HCT116 (cell line): ENCODE results near the gene BRSK1. TPM values are rescaled to one million over a fixed set of nuclear protein-coding genes. Genes with fewer than 3 reads are reported as not detected.

Source experiments
- ATAC-seq: fragments of 200-7000 bp; cut with Tn5 transposase; 2 replicates; pipeline ENCODE4 v1.9.1; 2020; ENCODE audit warnings: mild to moderate bottlenecking, moderate library complexity
- BruUV-seq: library from RNA; stranded (reverse); fragments of 400-500 nt; replicated peaks from 2 replicates; lab custom pipeline; 2021; lab: Mats Ljungman, UMichigan
- CTCF ChIA-PET: fragments of 300-600 bp; sonication (Branson Sonifier 250); formaldehyde crosslinking; loops from one replicate; lab custom pipeline; 2021; ENCODE audit warnings: antibody characterized with exemption; lab: Charles Lee
- POLR2A ChIA-PET: fragments of 300-600, 350-600 bp; sonication (Branson Sonifier 250); formaldehyde crosslinking; loops from one replicate; lab custom pipeline; 2021; ENCODE audit warnings: antibody characterized with exemption; lab: Charles Lee
- RAD21 ChIA-PET, 2 experiments: fragments of 300-600 bp; sonication (Branson Sonifier 250); formaldehyde crosslinking; loops; one replicate each; lab custom pipeline; 2023; ENCODE audit warnings: low total read pairs in 2 of 2; ENCODE audit not compliant: uncharacterized antibody in 2 of 2, unreplicated experiment in 2 of 2, low non-redundant PET in 1 of 2; lab: Charles Lee
- DNase-seq: peaks from one replicate; pipeline ENCODE4 v3.0.0-alpha.2; 2010; ENCODE audit warnings: low read depth, low spot score
- H2AFZ ChIP-seq: fragments of 200-600 bp; shearing (Covaris generic), sonication (generic); 2 replicates; pipeline ENCODE4 v1.6.1; 2017; ENCODE audit warnings: low read depth, mixed run types, mixed read lengths, antibody characterized with exemption, low read length; ENCODE audit not compliant: poor library complexity, severe bottlenecking
- H3K27ac ChIP-seq: 2 replicates; pipeline ENCODE4 v1.5.1; 2012; ENCODE audit warnings: low read depth, low read length
- H3K27me3 ChIP-seq: fragments of 200-600 bp; sonication (generic); 2 replicates; pipeline ENCODE4 v1.6.1; 2016; ENCODE audit warnings: mixed run types, low read length, mixed read lengths; ENCODE audit not compliant: insufficient read depth
- H3K36me3 ChIP-seq, 2 experiments: fragments of 200-500 bp in 1 of 2; fragments of 200-600 bp in 1 of 2; sonication (Bioruptor generic) in 1 of 2; sonication (generic) in 1 of 2; 2 replicates each; pipeline versions ENCODE4 v1.5.1 to v1.6.1; 2014 to 2016; ENCODE audit warnings: low read length in 2 of 2, inconsistent platforms in 1 of 2, mixed read lengths in 1 of 2, mixed run types in 1 of 2; ENCODE audit not compliant: insufficient read depth in 2 of 2, control insufficient read depth in 1 of 2
- H3K4me1 ChIP-seq, 2 experiments: fragments of 200-600 bp in 1 of 2; sonication (generic) in 1 of 2; 2 replicates each; pipeline versions ENCODE4 v1.5.1 to v1.6.1; 2012 to 2017; ENCODE audit warnings: low read length in 2 of 2, inconsistent platforms in 1 of 2, mild to moderate bottlenecking in 1 of 2, mixed read lengths in 1 of 2, mixed run types in 1 of 2, moderate library complexity in 1 of 2; ENCODE audit not compliant: insufficient read depth in 2 of 2, control insufficient read depth in 1 of 2
- H3K4me2 ChIP-seq: fragments of 200-600 bp; sonication (generic); 2 replicates; pipeline ENCODE4 v1.6.1; 2017; ENCODE audit warnings: mixed run types, low read length, mixed read lengths
- H3K4me3 ChIP-seq, 2 experiments: fragments of 200-600 bp in 1 of 2; sonication (generic) in 1 of 2; replicated peaks in 1 of 2; 2 replicates each; pipeline ENCODE4 v1.5.1; 2011 to 2016; ENCODE audit warnings: low read length in 2 of 2, control low read depth in 1 of 2, low read depth in 1 of 2, mild to moderate bottlenecking in 1 of 2, mixed read lengths in 1 of 2, mixed run types in 1 of 2
- H3K79me2 ChIP-seq: fragments of 200-600 bp; sonication (generic); 2 replicates; pipeline ENCODE4 v1.6.1; 2017; ENCODE audit warnings: mild to moderate bottlenecking, mixed run types, low read length, moderate library complexity, mixed read lengths; ENCODE audit not compliant: insufficient read depth
- H3K9ac ChIP-seq: fragments of 200-600 bp; sonication (generic); 2 replicates; pipeline ENCODE4 v1.6.1; 2016; ENCODE audit warnings: low read length, mixed read lengths
- H3K9me2 ChIP-seq: fragments of 200-600 bp; sonication (generic), shearing (Covaris generic); 2 replicates; pipeline ENCODE4 v1.6.1; 2017; ENCODE audit warnings: mixed run types, mild to moderate bottlenecking, moderate library complexity; ENCODE audit not compliant: insufficient read depth
- H3K9me3 ChIP-seq, 2 experiments: fragments of 200-500 bp in 1 of 2; fragments of 200-600 bp in 1 of 2; sonication (Bioruptor generic) in 1 of 2; sonication (generic) in 1 of 2; 2 replicates each; pipeline ENCODE4 v1.6.1; 2014 to 2017; ENCODE audit warnings: low read length in 2 of 2, mixed read lengths in 2 of 2, inconsistent platforms in 1 of 2, low read depth in 1 of 2, mild to moderate bottlenecking in 1 of 2, mixed run types in 1 of 2, moderate library complexity in 1 of 2; ENCODE audit not compliant: control insufficient read depth in 1 of 2, insufficient read depth in 1 of 2
- H4K20me1 ChIP-seq: fragments of 200-600 bp; sonication (generic), shearing (Covaris generic); 2 replicates; pipeline ENCODE4 v1.6.1; 2017; ENCODE audit warnings: mixed run types, mild to moderate bottlenecking, moderate library complexity; ENCODE audit not compliant: insufficient read depth
- ATF3 ChIP-seq: IDR thresholded peaks from 2 replicates; pipeline ENCODE4 v1.6.1; 2012
- CBX3 ChIP-seq: IDR thresholded peaks from 2 replicates; pipeline ENCODE4 v1.6.1; 2012; ENCODE audit warnings: low read depth
- CEBPB ChIP-seq: IDR thresholded peaks from 2 replicates; pipeline ENCODE4 v1.6.1; 2012; ENCODE audit warnings: low read depth
- CTCF ChIP-seq, 3 experiments: fragments of 200-600 bp in 1 of 3; sonication (generic) in 1 of 3; IDR thresholded peaks in 2 of 3; conservative IDR thresholded peaks in 1 of 3; 2 replicates each; pipeline ENCODE4 v1.5.1; 2012 to 2017; ENCODE audit warnings: low read depth in 2 of 3, low read length in 2 of 3, antibody characterized with exemption in 1 of 3, borderline replicate concordance in 1 of 3, control low read depth in 1 of 3, mild to moderate bottlenecking in 1 of 3, mixed read lengths in 1 of 3, mixed run types in 1 of 3, moderate library complexity in 1 of 3; ENCODE audit not compliant: insufficient read depth in 1 of 3
- EGR1 ChIP-seq: IDR thresholded peaks from 2 replicates; pipeline ENCODE4 v1.6.1; 2012; ENCODE audit warnings: low read depth
- ELF1 ChIP-seq: IDR thresholded peaks from 2 replicates; pipeline ENCODE4 v1.6.1; 2012; ENCODE audit warnings: low read depth, borderline replicate concordance
- EZH2 ChIP-seq: fragments of 200-600 bp; sonication (generic); IDR thresholded peaks from 2 replicates; pipeline ENCODE4 v1.6.1; 2017; ENCODE audit warnings: antibody characterized with exemption, mixed run types
- EZH2phosphoT487 ChIP-seq: fragments of 200-600 bp; IDR thresholded peaks from 2 replicates; pipeline ENCODE4 v1.6.1; 2018; ENCODE audit warnings: antibody characterized with exemption, borderline replicate concordance
- FOSL1 ChIP-seq: IDR thresholded peaks from 2 replicates; pipeline ENCODE4 v1.6.1; 2012; ENCODE audit warnings: low read depth
- JUND ChIP-seq: IDR thresholded peaks from 2 replicates; pipeline ENCODE4 v1.6.1; 2012
- MAX ChIP-seq: IDR thresholded peaks from 2 replicates; pipeline ENCODE4 v1.6.1; 2012
- POLR2A ChIP-seq: IDR thresholded peaks from 2 replicates; pipeline ENCODE4 v1.7.0; 2011; ENCODE audit warnings: borderline replicate concordance; ENCODE audit not compliant: insufficient read depth, insufficient read length; ENCODE audit errors: extremely low read depth
- POLR2AphosphoS5 ChIP-seq: IDR thresholded peaks from 2 replicates; pipeline ENCODE4 v1.6.1; 2011; ENCODE audit warnings: mild to moderate bottlenecking, low read depth, low read length, moderate library complexity
- RAD21 ChIP-seq: IDR thresholded peaks from 2 replicates; pipeline ENCODE4 v1.6.1; 2012; ENCODE audit warnings: low read depth, mild to moderate bottlenecking
- SIN3A ChIP-seq: IDR thresholded peaks from 2 replicates; pipeline ENCODE4 v1.6.1; 2012; ENCODE audit warnings: low read depth
- SRF ChIP-seq: IDR thresholded peaks from 2 replicates; pipeline ENCODE4 v1.6.1; 2012; ENCODE audit warnings: low read depth
- TCF7L2 ChIP-seq: IDR thresholded peaks from 2 replicates; pipeline ENCODE4 v1.7.0; 2011; ENCODE audit warnings: borderline replicate concordance, inconsistent platforms; ENCODE audit not compliant: insufficient read depth, insufficient read length; ENCODE audit errors: extremely low read depth
- ZNF274 ChIP-seq: fragments of 200-500 bp; sonication (Bioruptor generic); IDR thresholded peaks from 2 replicates; pipeline ENCODE4 v1.6.1; 2014; ENCODE audit warnings: mild to moderate bottlenecking, low read depth, low read length, inconsistent platforms
- intact Hi-C: fragments of 100-400 bp; cut with micrococcal nuclease; formaldehyde crosslinking; loops from 2 replicates; pipeline ENCODE4 v1.10.0; 2022
- total RNA-seq: library from RNA; stranded (reverse); gene quantifications from one replicate; pipeline ENCODE4 v1.2.1, GENCODE V29; 2021; ENCODE audit not compliant: unreplicated experiment

The BRSK1 gene
- total RNA-seq, 1 experiment from 2014 or later = 33.3 TPM

- ATAC-seq (no peak), DNase-seq (no peak)
- H3K9me2 ChIP-seq = no peaks in the 10 kb centered on the region
- no peaks in the 10 kb centered on the region for H3K27me3 ChIP-seq
- no TSS peak for BruUV-seq
- POLR2A ChIA-PET = no interaction called here
- no peaks in the 10 kb centered on the region for H3K79me2 ChIP-seq
- no peak overlapping the region for H3K4me3 ChIP-seq
- intact Hi-C loops = no loop called here
- H3K4me1 ChIP-seq = peaks cover 2 to 5% of the 10 kb centered on the region in 2 experiments; a peak in 3 of 4 replicates
- no peak overlapping the region for H2AFZ ChIP-seq
- no peaks in the 10 kb centered on the region for H3K9me3 ChIP-seq
- RAD21 ChIA-PET = interaction anchor here in 1 of 2 experiments (0.5 kb wide), 1 partner anchor 47 kb away, joined by 4 read pairs; no protein-coding TSS in a partner anchor
- no peaks in the 10 kb centered on the region for H3K36me3 ChIP-seq
- no peaks in the 10 kb centered on the region for H4K20me1 ChIP-seq
- CTCF ChIA-PET = no interaction called here
- H3K9ac ChIP-seq = no peak overlapping the region
- no peak overlapping the region for H3K27ac ChIP-seq
- no peak overlapping the region for H3K4me2 ChIP-seq
- no peak for TF ChIP-seq EZH2phosphoT487
- no peak for TF ChIP-seq EZH2
- TF ChIP-seq FOSL1 = no peak
- no peak for TF ChIP-seq EGR1
- TF ChIP-seq CBX3 = no peak
- TF ChIP-seq ELF1 = no peak
- TF ChIP-seq POLR2A = no peak
- TF ChIP-seq SRF = no peak
- no peak for TF ChIP-seq SIN3A
- TF ChIP-seq ZNF274 = no peak
- no peak for TF ChIP-seq CTCF (IDR thresholded peaks at IDR 0.05 in 2 of 3, conservative IDR thresholded peaks at IDR 0.05 in 1 of 3; ENCODE audit: borderline replicate concordance in 1 of 3, insufficient read depth in 1 of 3, low read depth in 2 of 3, low read length in 2 of 3)
- TF ChIP-seq RAD21 = no peak
- TF ChIP-seq POLR2AphosphoS5 = no peak
- TF ChIP-seq MAX = no peak
- TF ChIP-seq CEBPB = no peak
- no peak for TF ChIP-seq ATF3
- TF ChIP-seq JUND = no peak
- no peak for TF ChIP-seq TCF7L2
Measured at GRCh38 chr19:55358943-55359908, 75.4 kb downstream of the BRSK1 start.
